Measurements from ENCODE around the gene EFL1.

GRCh38 chr15:82173108-82173507 is 89.4 kb downstream of the EFL1 start:
- TF ChIP-seq CTCF (IDR thresholded peaks at IDR 0.05) (no peak), POLR2A (IDR thresholded peaks at IDR 0.05) (no peak), EP300 (IDR thresholded peaks at IDR 0.05) (no peak)
